Measurements from ENCODE around the gene UNKL.
A peak's percentile ranks its signal among the peaks of the same experiment; 100 is the strongest.

The UNKL gene

DNA sequence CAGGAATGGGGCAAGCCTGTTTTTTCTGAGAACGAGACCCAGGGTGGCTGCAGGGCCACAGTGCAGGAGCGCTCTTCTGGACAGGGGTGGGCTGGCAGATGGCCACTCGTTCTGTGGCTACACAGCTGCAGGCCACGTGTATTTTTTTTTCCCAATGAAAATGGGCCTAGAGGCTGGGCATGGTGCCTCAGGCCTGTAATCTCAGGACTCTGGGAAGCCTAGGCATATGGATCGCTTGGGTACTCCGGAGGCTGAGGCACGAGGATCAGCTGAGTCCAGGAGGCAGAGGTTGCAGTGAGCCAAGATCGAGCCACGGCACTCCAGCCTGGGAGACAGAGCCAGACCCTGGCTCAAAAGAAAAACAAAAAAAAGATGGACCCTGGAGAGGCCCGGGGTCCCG, 6.8 kb downstream of the UNKL start:
- POLR2A ChIA-PET (ENCODE audit: low non-redundant PET) = interaction anchor here (0.5 to 0.6 kb wide), 2 partner anchors 13 to 281 kb away, joined by 3 to 8 read pairs; partner anchors contain the start of gene UQCC4

DNA sequence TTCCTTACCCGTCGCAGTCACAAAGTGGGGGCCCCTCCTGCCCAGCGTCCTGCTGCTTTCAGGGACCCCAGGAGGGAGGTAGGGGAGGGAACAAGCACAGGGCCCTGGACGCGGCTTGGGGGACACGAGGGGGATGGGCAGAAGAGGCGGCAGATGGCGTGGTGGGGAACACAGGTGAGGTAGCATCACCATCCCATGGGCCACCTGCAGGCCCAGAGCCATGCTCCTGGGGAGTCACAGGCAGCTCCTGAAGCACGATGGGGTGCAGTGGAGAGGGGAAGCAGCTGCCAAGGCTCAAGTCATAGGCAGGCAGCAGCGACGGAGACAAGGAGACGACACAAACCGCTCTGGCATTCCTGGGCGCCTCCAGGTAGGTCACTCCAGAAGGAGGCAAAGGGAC, 10.8 kb downstream of the UNKL start:
- CTCF ChIA-PET = no interaction called here
- TF ChIP-seq, protein P1, sequence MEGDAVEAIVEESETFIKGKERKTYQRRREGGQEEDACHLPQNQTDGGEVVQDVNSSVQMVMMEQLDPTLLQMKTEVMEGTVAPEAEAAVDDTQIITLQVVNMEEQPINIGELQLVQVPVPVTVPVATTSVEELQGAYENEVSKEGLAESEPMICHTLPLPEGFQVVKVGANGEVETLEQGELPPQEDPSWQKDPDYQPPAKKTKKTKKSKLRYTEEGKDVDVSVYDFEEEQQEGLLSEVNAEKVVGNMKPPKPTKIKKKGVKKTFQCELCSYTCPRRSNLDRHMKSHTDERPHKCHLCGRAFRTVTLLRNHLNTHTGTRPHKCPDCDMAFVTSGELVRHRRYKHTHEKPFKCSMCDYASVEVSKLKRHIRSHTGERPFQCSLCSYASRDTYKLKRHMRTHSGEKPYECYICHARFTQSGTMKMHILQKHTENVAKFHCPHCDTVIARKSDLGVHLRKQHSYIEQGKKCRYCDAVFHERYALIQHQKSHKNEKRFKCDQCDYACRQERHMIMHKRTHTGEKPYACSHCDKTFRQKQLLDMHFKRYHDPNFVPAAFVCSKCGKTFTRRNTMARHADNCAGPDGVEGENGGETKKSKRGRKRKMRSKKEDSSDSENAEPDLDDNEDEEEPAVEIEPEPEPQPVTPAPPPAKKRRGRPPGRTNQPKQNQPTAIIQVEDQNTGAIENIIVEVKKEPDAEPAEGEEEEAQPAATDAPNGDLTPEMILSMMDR (conservative IDR thresholded peaks at IDR 0.05; ENCODE audit: low read depth) = no peak

More for the DNA sequence above, 6.8 kb downstream of the UNKL start:
- TF ChIP-seq, protein P1 (conservative IDR thresholded peaks at IDR 0.05; ENCODE audit: low read depth) = no peak
- peak overlapping the region; percentile 44 for H3K27ac ChIP-seq
- CTCF ChIA-PET = interaction anchor here (0.6 kb wide), 1 partner anchor 44 kb away, joined by 4 read pairs; no protein-coding TSS in a partner anchor
- no peak for DNase-seq (ENCODE audit: low spot score)

DNA sequence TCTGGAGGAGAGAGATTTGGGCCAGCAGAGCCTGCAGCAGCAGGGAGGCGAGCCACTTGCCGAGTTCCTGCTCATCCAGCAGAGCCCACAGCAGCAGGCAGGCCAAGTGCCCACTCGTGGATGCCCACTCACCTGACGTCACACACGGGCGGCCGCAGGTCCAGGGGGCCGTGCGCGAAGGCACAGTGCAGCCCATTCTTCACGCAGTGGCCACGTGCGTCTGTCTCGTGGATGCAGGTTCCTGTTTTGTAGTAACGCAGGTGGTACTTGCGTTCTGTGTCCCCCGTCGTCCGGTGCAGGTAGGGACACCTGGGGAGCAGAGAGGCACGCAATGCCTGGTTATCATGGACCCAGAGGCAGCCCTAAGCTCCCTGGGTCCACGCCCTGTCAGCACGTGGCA, 11.5 kb downstream of the UNKL start:
- TF ChIP-seq, protein P1 (conservative IDR thresholded peaks at IDR 0.05; ENCODE audit: low read depth) = no peak
- 0 out of 2 replicates have a peak overlapping the region, but pooled peaks have one; percentile 8 for H3K27ac ChIP-seq
- ChIA-PET CTCF (no interaction called here), POLR2A (ENCODE audit: low non-redundant PET) (no interaction called here)
- DNase-seq (ENCODE audit: low spot score) = no peak

More for the DNA sequence above, 10.8 kb downstream of the UNKL start:
- POLR2A ChIA-PET (ENCODE audit: low non-redundant PET) = no interaction called here
- H3K27ac ChIP-seq = no peak overlapping the region
- DNase-seq (ENCODE audit: low spot score) = no peak

DNA sequence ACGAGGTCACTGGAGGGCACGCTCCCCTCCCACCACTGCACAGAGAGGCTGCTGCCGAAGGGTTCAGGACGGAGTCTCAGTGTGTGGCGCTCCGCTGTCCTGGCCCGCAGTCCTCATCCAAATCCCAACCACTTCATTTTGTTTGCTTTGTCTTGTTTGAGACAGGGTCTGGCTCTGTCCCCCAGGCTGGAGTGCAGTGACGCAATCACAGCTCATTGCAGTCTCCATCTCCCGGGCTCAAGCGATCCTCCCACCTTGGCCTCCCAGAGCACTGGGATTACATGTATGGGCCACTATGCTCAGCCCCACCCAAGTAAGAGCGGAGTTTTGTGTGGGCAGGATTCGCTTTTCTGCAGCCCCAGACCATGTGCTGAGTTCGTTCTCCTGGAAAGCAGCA, 12.7 kb downstream of the UNKL start:
- TF ChIP-seq, protein P1 (conservative IDR thresholded peaks at IDR 0.05; ENCODE audit: low read depth) = no peak
- POLR2A ChIA-PET (ENCODE audit: low non-redundant PET) = no interaction called here
- no peak for DNase-seq (ENCODE audit: low spot score)
- CTCF ChIA-PET = no interaction called here
- H3K27ac ChIP-seq = no peak overlapping the region

DNA sequence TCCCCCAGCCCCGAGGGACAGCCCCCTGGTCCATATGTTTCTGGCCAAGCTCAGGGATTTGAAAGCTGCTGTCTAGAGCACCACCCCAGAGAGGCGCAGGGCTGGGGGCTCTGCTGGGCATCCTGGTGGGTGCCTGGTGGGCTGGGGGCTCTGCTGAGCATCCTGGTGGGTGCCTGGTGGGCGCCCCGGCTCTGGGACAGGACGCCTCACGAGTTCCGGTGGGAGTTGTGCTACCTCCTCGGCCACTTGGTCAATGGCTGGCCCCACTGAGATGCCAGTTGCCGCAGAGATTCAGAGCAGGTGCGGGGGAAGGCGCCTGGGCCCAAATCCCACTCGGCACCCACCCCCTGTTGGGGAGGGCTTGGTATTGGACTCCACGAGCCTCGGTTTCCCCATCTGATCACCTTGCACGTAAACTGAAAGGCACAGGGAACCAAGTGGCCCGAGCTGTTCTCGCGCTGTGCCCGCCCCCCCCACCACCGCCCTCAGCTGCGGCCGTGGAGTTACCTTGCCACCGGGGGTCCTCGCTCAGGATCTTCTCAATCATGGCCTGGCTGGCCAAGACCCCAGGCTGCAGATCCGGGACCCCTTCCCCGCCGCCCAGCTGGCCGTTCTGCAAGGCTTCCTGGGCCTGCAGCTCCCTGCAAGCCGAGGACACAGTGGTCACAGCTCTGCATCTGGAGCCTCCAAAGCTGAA, 13.3 kb downstream of the UNKL start:
- TF ChIP-seq, protein P1 (conservative IDR thresholded peaks at IDR 0.05; ENCODE audit: low read depth) = no peak
- ChIA-PET POLR2A (ENCODE audit: low non-redundant PET) (no interaction called here), CTCF (no interaction called here)
- no peak for DNase-seq (ENCODE audit: low spot score)
- H3K27ac ChIP-seq = no peak overlapping the region

DNA sequence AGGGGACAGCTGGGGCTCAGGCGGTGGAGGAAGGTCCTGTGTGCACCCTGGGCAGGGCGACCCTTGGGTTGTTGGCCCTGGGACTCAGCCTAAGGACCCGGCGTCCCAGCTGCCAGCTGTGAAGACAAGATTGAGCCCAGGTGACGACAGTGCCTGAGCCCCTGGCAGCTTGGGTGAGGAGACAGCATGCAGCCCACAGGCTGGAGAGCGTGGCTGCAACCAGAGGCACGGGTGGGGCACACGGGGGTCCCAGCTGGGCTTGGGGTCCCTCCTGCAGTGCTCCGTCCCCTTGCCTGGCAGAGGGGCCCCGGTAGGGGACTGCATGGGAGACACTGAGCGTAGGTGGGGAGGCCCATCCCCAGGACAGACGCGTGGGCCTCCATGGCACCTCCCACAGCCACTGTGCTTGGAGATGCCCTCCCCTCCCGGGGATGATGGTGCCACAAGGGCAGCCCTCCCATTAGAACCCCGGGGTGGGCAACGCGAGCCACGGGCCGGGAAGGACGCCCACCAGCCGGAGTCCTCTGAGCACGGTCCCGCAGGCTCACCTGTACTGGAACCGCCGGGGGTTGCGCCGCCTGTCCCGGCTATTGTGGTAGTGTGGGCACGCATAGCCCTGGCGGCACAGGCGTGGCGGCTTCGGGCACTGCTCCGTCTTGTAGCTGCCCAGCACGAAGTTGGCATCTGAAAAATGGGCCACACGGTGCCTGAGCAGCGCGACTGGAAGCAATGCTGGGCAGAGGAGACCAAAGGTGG, 15.5 kb downstream of the UNKL start:
- ChIA-PET CTCF (no interaction called here), POLR2A (ENCODE audit: low non-redundant PET) (interaction anchor here (0.6 kb wide), 1 partner anchor 19 kb away, joined by 3 read pairs; no protein-coding TSS in a partner anchor)
- H3K27ac ChIP-seq = no peak overlapping the region
- no peak for DNase-seq (ENCODE audit: low spot score)
- TF ChIP-seq, protein P1 (conservative IDR thresholded peaks at IDR 0.05; ENCODE audit: low read depth) = no peak
